Muscle layer of duodenum (tissue), 2 donors: ENCODE measurements around the gene EXOC6B.
"Not testable (repeated sequence)": the region's sequence is repeated elsewhere in the genome, so short reads cannot be mapped to it uniquely, and the experiment has no call there.

ENCODE experiments used
- H3K27ac ChIP-seq: one replicate; pipeline ENCODE4 v1.7.0; 2013; ENCODE audit warnings: mild to moderate bottlenecking, low read length
- H3K27me3 ChIP-seq: one replicate; pipeline ENCODE4 v1.7.0; 2013; ENCODE audit warnings: low read depth, mild to moderate bottlenecking, control low read depth, low read length
- H3K36me3 ChIP-seq, 2 donors: one replicate each; pipeline ENCODE4 v1.7.0; 2013; ENCODE audit warnings: low read length in 2 of 2, control low read depth in 1 of 2, mild to moderate bottlenecking in 1 of 2; ENCODE audit not compliant: insufficient read depth in 2 of 2, control insufficient read depth in 1 of 2
- H3K4me1 ChIP-seq, 2 donors: one replicate each; pipeline ENCODE4 v1.7.0; 2013; ENCODE audit warnings: low read length in 2 of 2, mild to moderate bottlenecking in 2 of 2, control low read depth in 1 of 2, moderate library complexity in 1 of 2; ENCODE audit not compliant: insufficient read depth in 2 of 2, control insufficient read depth in 1 of 2
- H3K4me3 ChIP-seq, 2 donors: one replicate each; pipeline ENCODE4 v1.7.0; 2013; ENCODE audit warnings: low read length in 2 of 2, low read depth in 1 of 2, mild to moderate bottlenecking in 1 of 2
- H3K9me3 ChIP-seq, 2 donors: one replicate each; pipeline ENCODE4 v1.7.0; 2013; ENCODE audit warnings: low read length in 2 of 2, control low read depth in 1 of 2, mild to moderate bottlenecking in 1 of 2; ENCODE audit not compliant: control insufficient read depth in 1 of 2
- donor health status: healthy.

The EXOC6B gene

GRCh38 chr2:72494392-72494791 lies 331.4 kb downstream of the EXOC6B start:
- no peaks in the 10 kb centered on the region for H3K27me3 ChIP-seq
- peaks cover 8 to 11% of the 10 kb centered on the region in 2 donors for H3K36me3 ChIP-seq
- H3K9me3 ChIP-seq: no peaks in the 10 kb centered on the region
- H3K4me1 ChIP-seq: no peaks in the 10 kb centered on the region
- no peak overlapping the region for H3K27ac ChIP-seq
- H3K4me3 ChIP-seq: no peak overlapping the region

- H3K27ac ChIP-seq, H3K36me3 ChIP-seq, H3K9me3 ChIP-seq, H3K4me3 ChIP-seq, H3K27me3 ChIP-seq, H3K4me1 ChIP-seq: not testable (repeated sequence)
Measured at GRCh38 chr2:72484622-72485021, 341.2 kb downstream of the EXOC6B start.

GRCh38 chr2:72483346-72483745 lies 342.5 kb downstream of the EXOC6B start:
- no peak overlapping the region for H3K27ac ChIP-seq
- no peaks in the 10 kb centered on the region for H3K9me3 ChIP-seq
- no peaks in the 10 kb centered on the region for H3K4me1 ChIP-seq
- no peak overlapping the region for H3K4me3 ChIP-seq
- no peaks in the 10 kb centered on the region for H3K27me3 ChIP-seq
- H3K36me3 ChIP-seq: peaks cover 5 to 9% of the 10 kb centered on the region in 2 donors

- no peaks in the 10 kb centered on the region for H3K27me3 ChIP-seq
- H3K27ac ChIP-seq: no peak overlapping the region
- no peaks in the 10 kb centered on the region for H3K9me3 ChIP-seq
- H3K4me3 ChIP-seq: no peak overlapping the region
- peaks cover 12 to 13% of the 10 kb centered on the region in 2 donors for H3K36me3 ChIP-seq
- H3K4me1 ChIP-seq: no peaks in the 10 kb centered on the region
Measured at GRCh38 chr2:72475246-72475645, 350.6 kb downstream of the EXOC6B start.

GRCh38 chr2:72457801-72458516 lies 367.9 kb downstream of the EXOC6B start:
- H3K27ac ChIP-seq: no peak overlapping the region
- H3K9me3 ChIP-seq: peaks cover 0 to 4% of the 10 kb centered on the region in 2 donors
- H3K4me1 ChIP-seq: no peaks in the 10 kb centered on the region
- H3K27me3 ChIP-seq: no peaks in the 10 kb centered on the region
- peaks cover 0 to 9% of the 10 kb centered on the region in 2 donors for H3K36me3 ChIP-seq
- no peak overlapping the region for H3K4me3 ChIP-seq

GRCh38 chr2:72454189-72454588 lies 371.6 kb downstream of the EXOC6B start:
- Histone ChIP-seq H3K27me3 (no peaks in the 10 kb centered on the region), H3K4me3 (no peak overlapping the region), H3K4me1 (no peaks in the 10 kb centered on the region), H3K36me3 (no peaks in the 10 kb centered on the region), H3K27ac (no peak overlapping the region), H3K9me3 (no peaks in the 10 kb centered on the region)

- Histone ChIP-seq H3K9me3 (no peaks in the 10 kb centered on the region), H3K4me3 (no peak overlapping the region)
Measured at GRCh38 chr2:72442270-72442669, 383.6 kb downstream of the EXOC6B start.

GRCh38 chr2:72439892-72440291 lies 385.9 kb downstream of the EXOC6B start:
- no peak overlapping the region for H3K4me3 ChIP-seq
- H3K27ac ChIP-seq: no peak overlapping the region
- no peaks in the 10 kb centered on the region for H3K27me3 ChIP-seq
- no peaks in the 10 kb centered on the region for H3K4me1 ChIP-seq
- no peaks in the 10 kb centered on the region for H3K36me3 ChIP-seq
- no peaks in the 10 kb centered on the region for H3K9me3 ChIP-seq

More at GRCh38 chr2:72442270-72442669, 383.6 kb downstream of the EXOC6B start:
- H3K36me3 ChIP-seq: no peaks in the 10 kb centered on the region
- no peaks in the 10 kb centered on the region for H3K4me1 ChIP-seq
- no peaks in the 10 kb centered on the region for H3K27me3 ChIP-seq
- no peak overlapping the region for H3K27ac ChIP-seq

- no peaks in the 10 kb centered on the region for H3K9me3 ChIP-seq
- H3K27me3 ChIP-seq: no peaks in the 10 kb centered on the region
- H3K4me3 ChIP-seq: no peak overlapping the region
- H3K4me1 ChIP-seq: no peaks in the 10 kb centered on the region
- no peaks in the 10 kb centered on the region for H3K36me3 ChIP-seq
- H3K27ac ChIP-seq: no peak overlapping the region
Measured at GRCh38 chr2:72438364-72438763, 387.5 kb downstream of the EXOC6B start.

GRCh38 chr2:72431737-72432136 lies 394.1 kb downstream of the EXOC6B start:
- Histone ChIP-seq H3K4me3 (no peak overlapping the region), H3K27me3 (no peaks in the 10 kb centered on the region), H3K27ac (no peak overlapping the region), H3K4me1 (no peaks in the 10 kb centered on the region), H3K36me3 (no peaks in the 10 kb centered on the region), H3K9me3 (no peaks in the 10 kb centered on the region)

GRCh38 chr2:72427022-72427861 lies 398.6 kb downstream of the EXOC6B start:
- Histone ChIP-seq H3K27ac (no peak overlapping the region), H3K36me3 (no peaks in the 10 kb centered on the region), H3K9me3 (no peaks in the 10 kb centered on the region), H3K4me3 (no peak overlapping the region), H3K27me3 (no peaks in the 10 kb centered on the region), H3K4me1 (no peaks in the 10 kb centered on the region)
